Ovary (tissue), 9 donors: Measurements from ENCODE around the gene CARMIL1. TPM values are rescaled to one million over a fixed set of nuclear protein-coding genes. Genes with fewer than 3 reads are reported as not detected.

Experiments used
- DNase-seq, 5 donors: peaks; one replicate each; pipeline ENCODE4 v3.0.0-alpha.2; 2019 to 2020
- H3K27ac ChIP-seq, 2 donors: fragments of 200-600 bp; one replicate each; pipeline versions ENCODE4 v1.5.1 to v1.8.0; 2019 to 2022
- H3K27me3 ChIP-seq: fragments of 200-600 bp; one replicate; pipeline ENCODE4 v1.8.0; 2022
- H3K36me3 ChIP-seq: fragments of 200-600 bp; sonication (generic); one replicate; pipeline ENCODE4 v1.5.1; 2019
- H3K4me1 ChIP-seq: one replicate; pipeline ENCODE4 v1.8.1; 2013; ENCODE audit warnings: mild to moderate bottlenecking, moderate library complexity; ENCODE audit not compliant: insufficient read depth
- H3K4me3 ChIP-seq: fragments of 200-600 bp; sonication (generic); one replicate; pipeline ENCODE4 v1.5.1; 2017
- H3K9me3 ChIP-seq, 2 donors: fragments of 200-600 bp in 1 of 2; sonication (generic) in 1 of 2; one replicate each; pipeline versions ENCODE4 v1.5.1 to v1.8.1; 2013 to 2019; ENCODE audit warnings: mild to moderate bottlenecking in 1 of 2, moderate library complexity in 1 of 2
- CTCF ChIP-seq, 3 donors: fragments of 450-650 bp in 2 of 3; fragments of 200-600 bp in 1 of 3; IDR thresholded peaks; one replicate each; pipeline versions ENCODE4 v1.5.1 to v1.8.0; 2016 to 2022; ENCODE audit warnings: antibody characterized with exemption in 3 of 3, mild to moderate bottlenecking in 1 of 3
- EP300 ChIP-seq: sonication (generic); formaldehyde crosslinking; IDR thresholded peaks from one replicate; pipeline ENCODE4 v1.6.1; 2017; ENCODE audit warnings: antibody characterized with exemption
- POLR2A ChIP-seq: fragments of 450-650 bp; IDR thresholded peaks from one replicate; pipeline ENCODE4 v1.6.1; 2017; ENCODE audit warnings: antibody characterized with exemption, mild to moderate bottlenecking, moderate library complexity
- WGBS, 3 donors: extraction: QIAGEN DNeasy Blood & Tissue Kit in 1 of 3; methylation state at CpG; one replicate each; pipeline versions ENCODE4 v1.1.5 to v1.1.7; 2013 to 2017; 5-methylcytosine and 5-hydroxymethylcytosine counted together
- intact Hi-C, 4 donors: fragments of 100-400 bp; cut with DNase I; formaldehyde crosslinking; loops; one replicate each; pipeline versions ENCODE4 v1.11.0 to v1.15.1; 2022 to 2023
- polyA plus RNA-seq, 2 donors: library from polyadenylated mRNA; stranded (reverse); fragments of 200-250 nt in 1 of 2; fragments of 350-450 nt in 1 of 2; fragmentation: Illumina TruSeq in 1 of 2; extraction: RNeasy Lipid Tissue Mini Kit (QIAGEN cat#74804) in 1 of 2; gene quantifications; one replicate each; pipeline ENCODE4 v1.2.3, GENCODE V29; 2013 to 2014
- total RNA-seq, 7 donors: library from RNA; depleted of rRNA in 2 of 7; stranded (reverse); fragments of >200 nt in 2 of 7; fragmentation: NEBNext Ultra II Directional in 3 of 7; extraction: Animal tissue kit (Norgen Biotek cat#: 25700) in 3 of 7; gene quantifications; one replicate each; pipeline versions ENCODE4 v1.1.0 to v1.2.4, GENCODE V29; 2016 to 2023
- donor health status: DM: no; HTN: no; CAD: no; lungs with moderate emphysema.
- donor health status: DM: no; HTN: no; CAD: no.
- donor health status: Bipolar disorder and iron deficiency.
- donor health status: DM: yes; HTN: yes; CAD: no.
- donor health status: DM: no; HTN: no; CAD: no.
- donor health status: DM: yes; HTN: yes; CAD: no.

The CARMIL1 gene
- total and polyA plus RNA-seq, 9 donors, result 6.4 to 25.6 (median 16.8) TPM

- WGBS, 3 donors, result 60 to 74% (median 68%) methylated on average over 6 of the region's 6 CpGs
- Histone ChIP-seq H3K4me1 (peaks cover 8% of the 10 kb centered on the region), H3K27me3 (no peaks in the 10 kb centered on the region), H3K36me3 (no peaks in the 10 kb centered on the region), H3K9me3 (no peaks in the 10 kb centered on the region), H3K27ac (no peak overlapping the region), H3K4me3 (no peak overlapping the region)
- intact Hi-C loops, result no loop called here
- DNase-seq, result no peak
- TF ChIP-seq EP300 (no peak), CTCF (IDR thresholded peaks at IDR 0.05) (no peak), POLR2A (no peak)
Measured at GRCh38 chr6:25369036-25369432, 89.9 kb downstream of the CARMIL1 start.

GRCh38 chr6:25369433-25370177, 90.4 kb downstream of the CARMIL1 start:
- Histone ChIP-seq H3K27me3 (no peaks in the 10 kb centered on the region), H3K4me1 (peaks cover 6% of the 10 kb centered on the region), H3K36me3 (no peaks in the 10 kb centered on the region), H3K27ac (no peak overlapping the region), H3K9me3 (no peaks in the 10 kb centered on the region), H3K4me3 (no peak overlapping the region)
- 44 to 66% (median 47%) methylated on average over 10 of the region's 10 CpGs for WGBS, 3 donors
- no peak for DNase-seq
- no peak for TF ChIP-seq POLR2A
- TF ChIP-seq EP300, result no peak
- TF ChIP-seq CTCF (IDR thresholded peaks at IDR 0.05), result no peak
- intact Hi-C loops, result no loop called here

GRCh38 chr6:25370178-25371036, 91.2 kb downstream of the CARMIL1 start:
- Histone ChIP-seq H3K9me3 (no peaks in the 10 kb centered on the region), H3K4me1 (peaks cover 6% of the 10 kb centered on the region), H3K27me3 (no peaks in the 10 kb centered on the region), H3K4me3 (no peak overlapping the region), H3K27ac (no peak overlapping the region), H3K36me3 (no peaks in the 10 kb centered on the region)
- intact Hi-C loops, result no loop called here
- no peak for DNase-seq
- TF ChIP-seq CTCF (IDR thresholded peaks at IDR 0.05) (no peak), EP300 (no peak), POLR2A (no peak)
- 81 to 91% (median 90%) methylated on average over 10 of the region's 10 CpGs for WGBS, 3 donors

- no peak for DNase-seq
- intact Hi-C loops, result no loop called here
- Histone ChIP-seq H3K9me3 (no peaks in the 10 kb centered on the region), H3K4me3 (no peak overlapping the region), H3K27ac (no peak overlapping the region), H3K36me3 (no peaks in the 10 kb centered on the region), H3K4me1 (peaks cover 6% of the 10 kb centered on the region), H3K27me3 (no peaks in the 10 kb centered on the region)
- 96% methylated on average over 2 of the region's 2 CpGs for WGBS, 3 donors
- no peak for TF ChIP-seq POLR2A
- TF ChIP-seq EP300, result no peak
- TF ChIP-seq CTCF (IDR thresholded peaks at IDR 0.05), result no peak
Measured at GRCh38 chr6:25371037-25371347, 91.8 kb downstream of the CARMIL1 start.
